Uterus (tissue), 2 donors: Measurements from ENCODE around the gene TMEM117.

Source experiments
- CTCF ChIP-seq, 4 experiments: fragments of 200-600 bp in 2 of 4; fragments of 450-650 bp in 2 of 4; sonication (generic) in 2 of 4; IDR thresholded peaks; one replicate each; pipeline ENCODE4 v1.5.1; 2016 to 2019; ENCODE audit warnings: antibody characterized with exemption in 4 of 4, mild to moderate bottlenecking in 2 of 4, moderate library complexity in 1 of 4
- POLR2A ChIP-seq, 2 donors: fragments of 450-650 bp; IDR thresholded peaks; one replicate each; pipeline ENCODE4 v1.6.1; 2016; ENCODE audit warnings: antibody characterized with exemption in 2 of 2, mild to moderate bottlenecking in 1 of 2, moderate library complexity in 1 of 2

- TF ChIP-seq CTCF (IDR thresholded peaks at IDR 0.05): no peak
- no peak for TF ChIP-seq POLR2A (IDR thresholded peaks at IDR 0.05)
Observed at GRCh38 chr12:44031472-44032185, 195.7 kb downstream of the TMEM117 start.
